Measurements from ENCODE around the gene IGFBPL1.

- TF ChIP-seq FOSL1 (IDR thresholded peaks at IDR 0.05; ENCODE audit: insufficient read depth, low read depth, low read length): no peak
- TF ChIP-seq POLR2AphosphoS5 (IDR thresholded peaks at IDR 0.05; ENCODE audit: low read depth, low read length): no peak
- no peak for TF ChIP-seq PHF8 (conservative IDR thresholded peaks at IDR 0.05; ENCODE audit: low read depth, low read length)
- no peak for TF ChIP-seq CTCF (IDR thresholded peaks at IDR 0.05; ENCODE audit: control extremely low read depth in 1 of 3, insufficient read depth in 1 of 3, low read depth in 1 of 3, low read length in 3 of 3)
- no peak for TF ChIP-seq ATF2 (IDR thresholded peaks at IDR 0.05; ENCODE audit: low read length)
- TF ChIP-seq TAF1 (IDR thresholded peaks at IDR 0.05; ENCODE audit: low read depth, low read length): no peak
- no peak for TF ChIP-seq JUND (IDR thresholded peaks at IDR 0.05; ENCODE audit: low read length)
- TF ChIP-seq SIN3A (conservative IDR thresholded peaks at IDR 0.05 in 1 of 2, IDR thresholded peaks at IDR 0.05 in 1 of 2; ENCODE audit: low read depth in 1 of 2, low read length in 2 of 2): no peak
Observed at GRCh38 chr9:38437193-38437823, 13.1 kb upstream of the IGFBPL1 start.

All from H1 (cell line).